ENCODE data around the gene CLK4.

GRCh38 chr5:178632285-178632684 is 5.4 kb upstream of the CLK4 start:
- no peak for TF ChIP-seq CTCF (conservative IDR thresholded peaks at IDR 0.05; ENCODE audit: low read depth in 2 of 2)
- no peak for TF ChIP-seq EZH2phosphoT487 (IDR thresholded peaks at IDR 0.05; ENCODE audit: unreplicated experiment)
- TF ChIP-seq CREB1 (CRISPR knock-in tag; IDR thresholded peaks at IDR 0.05; ENCODE audit: low read depth) = no peak
- TF ChIP-seq EZH2 (IDR thresholded peaks at IDR 0.05; ENCODE audit: low read depth, unreplicated experiment) = no peak
- TF ChIP-seq REST (IDR thresholded peaks at IDR 0.05; ENCODE audit: unreplicated experiment) = no peak
- TF ChIP-seq NANOG (IDR thresholded peaks at IDR 0.05; ENCODE audit: borderline replicate concordance) = no peak
- no peak for TF ChIP-seq POLR2AphosphoS5 (IDR thresholded peaks at IDR 0.05; ENCODE audit: low read depth)
- TF ChIP-seq ETS1 (IDR thresholded peaks at IDR 0.05) = no peak
- TF ChIP-seq STAT1 (IDR thresholded peaks at IDR 0.05; ENCODE audit: unreplicated experiment) = no peak
- TF ChIP-seq JUNB (IDR thresholded peaks at IDR 0.05; ENCODE audit: unreplicated experiment) = no peak

Data from GM23338 (cell line).